ENCODE results near the gene AMACR. TPM values are rescaled to one million over a fixed set of nuclear protein-coding genes. Genes with fewer than 3 reads are reported as not detected.

AMACR gene
- total RNA-seq, 1 experiment from 2014 or later: 20.6 TPM

GRCh38 chr5:34051374-34051980 is 43.6 kb upstream of the AMACR start:
- intact Hi-C loops (cut with micrococcal nuclease; ENCODE audit: unreplicated experiment) (no loop called here), in situ Hi-C loops (cut with HindIII; ENCODE audit: low pct_unique_long_range_greater_than_20kb, low sequenced_read_pairs) (no loop called here)
- H3K4me3 ChIP-seq (ENCODE audit: low read depth in 2 of 2, low read length in 2 of 2): no peak overlapping the region
- DNase-seq (ENCODE audit: low read depth, low spot score) (no peak), ATAC-seq (no peak)
- no peaks in the 10 kb centered on the region for H3K36me3 ChIP-seq (ENCODE audit: control insufficient read depth, insufficient read depth, low read length)
- no peak overlapping the region for H3K27ac ChIP-seq (ENCODE audit: low read length)
- no peaks in the 10 kb centered on the region for H3K4me1 ChIP-seq (ENCODE audit: control insufficient read depth, insufficient read depth, low read length)
- no peaks in the 10 kb centered on the region for H3K9me3 ChIP-seq (ENCODE audit: control insufficient read depth, insufficient read depth, low read depth, low read length)
- no TSS peak for BruUV-seq (replicated peaks)
- no peak for TF ChIP-seq SIN3A (IDR thresholded peaks at IDR 0.05; ENCODE audit: borderline replicate concordance, insufficient read depth, low read depth, low read length)
- TF ChIP-seq, protein P1, sequence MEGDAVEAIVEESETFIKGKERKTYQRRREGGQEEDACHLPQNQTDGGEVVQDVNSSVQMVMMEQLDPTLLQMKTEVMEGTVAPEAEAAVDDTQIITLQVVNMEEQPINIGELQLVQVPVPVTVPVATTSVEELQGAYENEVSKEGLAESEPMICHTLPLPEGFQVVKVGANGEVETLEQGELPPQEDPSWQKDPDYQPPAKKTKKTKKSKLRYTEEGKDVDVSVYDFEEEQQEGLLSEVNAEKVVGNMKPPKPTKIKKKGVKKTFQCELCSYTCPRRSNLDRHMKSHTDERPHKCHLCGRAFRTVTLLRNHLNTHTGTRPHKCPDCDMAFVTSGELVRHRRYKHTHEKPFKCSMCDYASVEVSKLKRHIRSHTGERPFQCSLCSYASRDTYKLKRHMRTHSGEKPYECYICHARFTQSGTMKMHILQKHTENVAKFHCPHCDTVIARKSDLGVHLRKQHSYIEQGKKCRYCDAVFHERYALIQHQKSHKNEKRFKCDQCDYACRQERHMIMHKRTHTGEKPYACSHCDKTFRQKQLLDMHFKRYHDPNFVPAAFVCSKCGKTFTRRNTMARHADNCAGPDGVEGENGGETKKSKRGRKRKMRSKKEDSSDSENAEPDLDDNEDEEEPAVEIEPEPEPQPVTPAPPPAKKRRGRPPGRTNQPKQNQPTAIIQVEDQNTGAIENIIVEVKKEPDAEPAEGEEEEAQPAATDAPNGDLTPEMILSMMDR (IDR thresholded peaks at IDR 0.05): no peak
- TF ChIP-seq, protein P2, sequence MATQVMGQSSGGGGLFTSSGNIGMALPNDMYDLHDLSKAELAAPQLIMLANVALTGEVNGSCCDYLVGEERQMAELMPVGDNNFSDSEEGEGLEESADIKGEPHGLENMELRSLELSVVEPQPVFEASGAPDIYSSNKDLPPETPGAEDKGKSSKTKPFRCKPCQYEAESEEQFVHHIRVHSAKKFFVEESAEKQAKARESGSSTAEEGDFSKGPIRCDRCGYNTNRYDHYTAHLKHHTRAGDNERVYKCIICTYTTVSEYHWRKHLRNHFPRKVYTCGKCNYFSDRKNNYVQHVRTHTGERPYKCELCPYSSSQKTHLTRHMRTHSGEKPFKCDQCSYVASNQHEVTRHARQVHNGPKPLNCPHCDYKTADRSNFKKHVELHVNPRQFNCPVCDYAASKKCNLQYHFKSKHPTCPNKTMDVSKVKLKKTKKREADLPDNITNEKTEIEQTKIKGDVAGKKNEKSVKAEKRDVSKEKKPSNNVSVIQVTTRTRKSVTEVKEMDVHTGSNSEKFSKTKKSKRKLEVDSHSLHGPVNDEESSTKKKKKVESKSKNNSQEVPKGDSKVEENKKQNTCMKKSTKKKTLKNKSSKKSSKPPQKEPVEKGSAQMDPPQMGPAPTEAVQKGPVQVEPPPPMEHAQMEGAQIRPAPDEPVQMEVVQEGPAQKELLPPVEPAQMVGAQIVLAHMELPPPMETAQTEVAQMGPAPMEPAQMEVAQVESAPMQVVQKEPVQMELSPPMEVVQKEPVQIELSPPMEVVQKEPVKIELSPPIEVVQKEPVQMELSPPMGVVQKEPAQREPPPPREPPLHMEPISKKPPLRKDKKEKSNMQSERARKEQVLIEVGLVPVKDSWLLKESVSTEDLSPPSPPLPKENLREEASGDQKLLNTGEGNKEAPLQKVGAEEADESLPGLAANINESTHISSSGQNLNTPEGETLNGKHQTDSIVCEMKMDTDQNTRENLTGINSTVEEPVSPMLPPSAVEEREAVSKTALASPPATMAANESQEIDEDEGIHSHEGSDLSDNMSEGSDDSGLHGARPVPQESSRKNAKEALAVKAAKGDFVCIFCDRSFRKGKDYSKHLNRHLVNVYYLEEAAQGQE (IDR thresholded peaks at IDR 0.05; ENCODE audit: insufficient read depth in 1 of 2, low read depth in 2 of 2, low read length in 1 of 2): no peak
- TF ChIP-seq TCF7L2 (IDR thresholded peaks at IDR 0.05; ENCODE audit: low read depth, low read length): no peak
- no peak for TF ChIP-seq POLR2AphosphoS5 (IDR thresholded peaks at IDR 0.05; ENCODE audit: low read depth, low read length)
- ChIA-PET CTCF (no interaction called here), POLR2A (no interaction called here)
- no peaks in the 10 kb centered on the region for H3K27me3 ChIP-seq (ENCODE audit: control insufficient read depth, insufficient read depth, low read length)

- Histone ChIP-seq H3K36me3 (ENCODE audit: control insufficient read depth, insufficient read depth, low read length) (no peaks in the 10 kb centered on the region), H3K9me3 (ENCODE audit: control insufficient read depth, insufficient read depth, low read depth, low read length) (no peaks in the 10 kb centered on the region), H3K27ac (ENCODE audit: low read length) (no peak overlapping the region), H3K27me3 (ENCODE audit: control insufficient read depth, insufficient read depth, low read length) (no peaks in the 10 kb centered on the region), H3K4me3 (ENCODE audit: low read depth in 2 of 2, low read length in 2 of 2) (no peak overlapping the region), H3K4me1 (ENCODE audit: control insufficient read depth, insufficient read depth, low read length) (no peaks in the 10 kb centered on the region)
- POLR2A ChIA-PET: interaction anchor here (0.6 kb wide), 2 partner anchors 113 to 439 kb away, joined by 3 to 4 read pairs; no protein-coding TSS in a partner anchor
- BruUV-seq (replicated peaks): no TSS peak
- intact Hi-C loops (cut with micrococcal nuclease; ENCODE audit: unreplicated experiment): no loop called here
- TF ChIP-seq, protein P1 (IDR thresholded peaks at IDR 0.05): no peak
- TF ChIP-seq, protein P2 (IDR thresholded peaks at IDR 0.05; ENCODE audit: insufficient read depth in 1 of 2, low read depth in 2 of 2, low read length in 1 of 2): no peak
- TF ChIP-seq TCF7L2 (IDR thresholded peaks at IDR 0.05; ENCODE audit: low read depth, low read length) (no peak), SIN3A (IDR thresholded peaks at IDR 0.05; ENCODE audit: borderline replicate concordance, insufficient read depth, low read depth, low read length) (no peak), POLR2AphosphoS5 (IDR thresholded peaks at IDR 0.05; ENCODE audit: low read depth, low read length) (no peak)
- ATAC-seq (no peak), DNase-seq (ENCODE audit: low read depth, low spot score) (no peak)
- CTCF ChIA-PET: no interaction called here
- in situ Hi-C loops (cut with HindIII; ENCODE audit: low pct_unique_long_range_greater_than_20kb, low sequenced_read_pairs): no loop called here
These were observed 40.1 kb upstream of the AMACR start for GRCh38 chr5:34047774-34048572.

All from Panc1 (cell line).